Ovary (tissue), 3 donors: ENCODE measurements around the gene LGR6.

Experiments
- POLR2A ChIP-seq: fragments of 450-650 bp; IDR thresholded peaks from one replicate; pipeline ENCODE4 v1.6.1; 2017; ENCODE audit warnings: antibody characterized with exemption, mild to moderate bottlenecking, moderate library complexity
- TF ChIP-seq, protein P1 (sequence below), 3 donors: fragments of 450-650 bp in 2 of 3; fragments of 200-600 bp in 1 of 3; IDR thresholded peaks; one replicate each; pipeline versions ENCODE4 v1.5.1 to v1.8.0; 2016 to 2022; ENCODE audit warnings: antibody characterized with exemption in 3 of 3, mild to moderate bottlenecking in 1 of 3
- donor health status: DM: no; HTN: no; CAD: no.

DNA sequence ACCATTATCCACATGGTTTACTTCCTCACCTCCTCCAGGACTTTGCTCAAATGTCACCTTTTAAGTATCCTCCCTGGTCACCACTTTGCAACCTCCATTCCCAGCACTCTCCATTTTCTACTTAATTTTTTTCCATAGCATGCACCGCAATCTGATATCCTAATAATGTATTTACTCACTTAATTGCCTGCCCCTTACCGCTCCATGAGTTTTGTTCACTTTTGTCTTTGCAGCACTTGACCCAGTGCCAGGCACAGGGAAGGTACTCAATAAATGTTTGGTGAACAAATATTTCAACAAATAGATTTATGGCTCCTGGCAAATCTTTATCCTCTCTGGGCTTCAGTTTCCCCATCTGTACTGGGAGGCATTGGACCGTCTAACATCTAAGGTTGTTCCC lies 94.6 kb downstream of the LGR6 start:
- no peak for TF ChIP-seq POLR2A
- TF ChIP-seq, protein P1, sequence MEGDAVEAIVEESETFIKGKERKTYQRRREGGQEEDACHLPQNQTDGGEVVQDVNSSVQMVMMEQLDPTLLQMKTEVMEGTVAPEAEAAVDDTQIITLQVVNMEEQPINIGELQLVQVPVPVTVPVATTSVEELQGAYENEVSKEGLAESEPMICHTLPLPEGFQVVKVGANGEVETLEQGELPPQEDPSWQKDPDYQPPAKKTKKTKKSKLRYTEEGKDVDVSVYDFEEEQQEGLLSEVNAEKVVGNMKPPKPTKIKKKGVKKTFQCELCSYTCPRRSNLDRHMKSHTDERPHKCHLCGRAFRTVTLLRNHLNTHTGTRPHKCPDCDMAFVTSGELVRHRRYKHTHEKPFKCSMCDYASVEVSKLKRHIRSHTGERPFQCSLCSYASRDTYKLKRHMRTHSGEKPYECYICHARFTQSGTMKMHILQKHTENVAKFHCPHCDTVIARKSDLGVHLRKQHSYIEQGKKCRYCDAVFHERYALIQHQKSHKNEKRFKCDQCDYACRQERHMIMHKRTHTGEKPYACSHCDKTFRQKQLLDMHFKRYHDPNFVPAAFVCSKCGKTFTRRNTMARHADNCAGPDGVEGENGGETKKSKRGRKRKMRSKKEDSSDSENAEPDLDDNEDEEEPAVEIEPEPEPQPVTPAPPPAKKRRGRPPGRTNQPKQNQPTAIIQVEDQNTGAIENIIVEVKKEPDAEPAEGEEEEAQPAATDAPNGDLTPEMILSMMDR (IDR thresholded peaks at IDR 0.05): no peak
